HG02884 (cell line): ENCODE measurements around the gene SH3RF1.
"Not testable (repeated sequence)": the region's sequence is repeated elsewhere in the genome, so short reads cannot be mapped to it uniquely, and the experiment has no call there.

ENCODE experiments used
- ATAC-seq: cut with Tn5 transposase; IDR thresholded peaks from one replicate; pipeline ENCODE4 v1.9.1; 2021; ENCODE audit warnings: mild to moderate bottlenecking, moderate library complexity; ENCODE audit not compliant: unreplicated experiment

The SH3RF1 gene

DNA sequence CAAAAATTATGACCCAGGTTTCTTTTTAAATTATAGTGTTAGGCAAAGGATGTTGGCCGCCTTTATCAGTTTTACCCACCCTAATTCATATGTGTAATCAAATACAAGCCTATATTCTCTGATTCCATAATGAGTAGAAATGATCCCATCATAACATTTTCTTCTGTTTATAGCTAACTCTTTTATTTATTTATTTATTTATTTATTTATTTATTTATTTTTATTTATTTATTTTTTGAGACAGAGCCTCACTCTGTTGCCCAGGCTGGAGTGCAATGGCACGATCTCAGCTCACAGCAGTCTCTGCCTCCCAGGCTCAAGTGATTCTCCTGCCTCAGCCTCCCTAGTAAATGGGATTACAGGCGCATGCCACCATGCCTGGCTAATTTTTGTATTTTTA lies 7.1 kb upstream of the SH3RF1 start:
- ATAC-seq, result not testable (repeated sequence)

DNA sequence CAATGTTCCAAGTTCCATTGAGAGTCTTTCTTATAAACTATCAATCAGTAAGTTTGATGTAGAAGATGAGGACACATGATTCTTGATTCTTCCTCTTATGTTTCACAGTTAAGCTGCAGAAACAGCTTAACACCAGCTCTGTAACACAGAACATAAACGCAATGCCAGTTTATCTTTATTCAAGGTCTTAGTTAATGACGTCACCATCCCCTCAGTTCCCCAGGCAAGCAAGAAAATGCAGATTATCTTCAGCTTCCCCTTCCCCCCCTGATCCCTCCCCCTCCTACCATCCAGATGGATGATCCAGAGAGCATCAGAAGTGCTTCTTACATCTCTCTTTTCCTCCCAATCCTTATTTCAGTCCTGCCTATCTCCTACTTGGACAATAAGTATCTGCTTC lies 4.4 kb upstream of the SH3RF1 start:
- ATAC-seq, result no peak

DNA sequence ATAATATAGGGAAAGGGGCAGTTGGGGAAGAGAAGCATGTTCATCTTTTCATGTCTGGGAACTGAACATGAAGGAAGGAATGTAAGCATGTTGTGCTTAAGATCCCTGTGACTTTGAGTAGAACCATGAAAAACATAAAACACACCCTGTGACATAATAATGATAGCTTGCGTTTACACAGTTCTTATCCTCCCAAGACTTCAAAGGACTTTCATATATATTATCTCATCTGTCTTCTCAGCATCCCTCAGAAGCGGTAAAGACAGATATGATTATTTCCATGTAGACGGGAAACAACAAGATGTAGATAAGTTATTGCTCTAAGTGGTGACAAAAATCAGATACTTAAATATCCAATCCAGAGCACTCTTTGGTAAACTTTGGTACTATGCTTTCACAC lies 3.3 kb upstream of the SH3RF1 start:
- no peak for ATAC-seq

DNA sequence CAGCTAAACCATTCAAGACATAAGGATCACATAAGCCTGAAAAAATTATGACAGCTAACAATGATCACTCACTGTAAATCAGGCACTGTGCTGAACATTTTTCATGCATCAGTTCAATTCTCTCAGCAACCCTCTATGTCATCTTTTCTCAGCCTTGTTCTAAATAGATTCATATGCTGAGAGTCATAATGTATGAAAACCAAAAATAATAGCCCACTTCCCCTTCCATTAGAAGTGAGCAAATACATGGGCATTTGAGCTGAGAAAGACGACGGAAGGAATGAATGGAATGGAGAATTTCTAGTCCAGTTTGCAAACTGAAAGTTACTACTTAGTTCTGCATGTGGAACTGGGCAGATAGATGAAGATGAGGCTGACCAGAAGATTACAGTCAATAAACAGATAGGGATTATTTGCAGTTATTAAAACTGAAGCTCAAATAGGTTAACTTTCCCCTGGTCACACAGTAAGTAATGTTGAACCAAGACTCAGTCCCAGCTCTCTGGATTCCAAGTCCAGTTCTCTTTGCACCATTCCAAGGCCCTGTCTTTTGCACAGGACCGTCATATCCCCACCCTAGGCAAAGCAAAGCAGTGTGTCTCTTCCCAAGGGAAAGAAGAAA lies 1.6 kb upstream of the SH3RF1 start:
- ATAC-seq, result peak; percentile 21

DNA sequence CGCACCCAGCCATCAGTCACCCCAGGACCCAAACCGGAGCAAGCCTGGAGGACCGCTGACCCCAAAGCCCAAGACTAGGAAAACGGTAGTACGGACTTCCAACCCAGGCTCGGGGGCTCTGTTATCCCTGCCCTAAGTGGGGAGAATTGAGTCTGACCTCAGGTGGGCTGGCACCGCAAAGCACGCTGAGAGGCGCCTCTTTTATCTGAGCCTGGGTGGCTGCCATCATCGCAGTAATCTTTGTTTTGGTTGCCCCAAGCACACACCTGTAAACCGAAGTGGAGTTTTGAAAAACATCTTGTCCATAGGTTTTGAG lies 894 bp upstream of the SH3RF1 start:
- ATAC-seq, result no peak

DNA sequence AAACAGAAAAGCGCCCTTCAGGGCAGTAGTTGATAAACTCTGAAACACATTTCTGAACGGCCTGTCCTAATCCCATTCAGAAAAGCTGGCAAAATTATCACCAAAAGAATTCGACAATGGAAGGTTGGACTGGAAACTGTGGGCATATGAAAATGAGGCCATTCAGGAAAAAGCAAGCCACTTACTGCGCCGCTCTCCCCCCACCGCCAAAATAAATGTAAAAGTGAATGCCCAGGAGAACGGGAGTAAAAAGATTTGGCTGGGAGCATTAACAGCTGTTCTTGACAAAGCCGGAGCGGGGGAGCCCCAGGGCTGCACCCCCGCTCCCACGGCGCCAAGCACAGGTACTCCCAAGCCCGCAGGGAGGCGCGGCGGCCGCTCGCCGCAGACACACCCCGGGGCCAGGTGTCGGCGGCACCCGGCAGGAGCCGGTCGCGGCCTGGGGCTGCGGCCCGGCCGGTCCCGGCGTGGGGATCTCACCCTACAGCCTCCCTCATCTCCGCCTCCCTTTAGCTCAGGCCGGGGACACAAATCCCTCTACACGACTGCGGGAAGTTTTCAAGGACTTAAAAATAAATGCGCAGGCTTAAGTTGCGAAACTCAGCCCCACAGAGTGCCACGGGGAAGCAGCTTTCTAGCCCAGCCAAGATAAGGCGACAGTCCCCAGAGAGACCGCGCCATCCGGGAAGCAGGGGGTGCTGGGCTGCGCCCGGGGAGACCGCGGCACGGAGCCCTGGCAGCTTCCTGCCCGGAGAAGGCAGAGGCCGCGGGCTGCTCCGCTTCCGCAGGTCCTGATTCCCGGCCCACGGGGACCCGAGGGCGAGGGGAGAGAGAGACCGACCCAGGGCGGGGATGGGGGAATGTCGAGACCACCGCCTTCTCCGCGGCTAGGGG lies 593 bp downstream of the SH3RF1 start:
- peak; percentile 37 for ATAC-seq

DNA sequence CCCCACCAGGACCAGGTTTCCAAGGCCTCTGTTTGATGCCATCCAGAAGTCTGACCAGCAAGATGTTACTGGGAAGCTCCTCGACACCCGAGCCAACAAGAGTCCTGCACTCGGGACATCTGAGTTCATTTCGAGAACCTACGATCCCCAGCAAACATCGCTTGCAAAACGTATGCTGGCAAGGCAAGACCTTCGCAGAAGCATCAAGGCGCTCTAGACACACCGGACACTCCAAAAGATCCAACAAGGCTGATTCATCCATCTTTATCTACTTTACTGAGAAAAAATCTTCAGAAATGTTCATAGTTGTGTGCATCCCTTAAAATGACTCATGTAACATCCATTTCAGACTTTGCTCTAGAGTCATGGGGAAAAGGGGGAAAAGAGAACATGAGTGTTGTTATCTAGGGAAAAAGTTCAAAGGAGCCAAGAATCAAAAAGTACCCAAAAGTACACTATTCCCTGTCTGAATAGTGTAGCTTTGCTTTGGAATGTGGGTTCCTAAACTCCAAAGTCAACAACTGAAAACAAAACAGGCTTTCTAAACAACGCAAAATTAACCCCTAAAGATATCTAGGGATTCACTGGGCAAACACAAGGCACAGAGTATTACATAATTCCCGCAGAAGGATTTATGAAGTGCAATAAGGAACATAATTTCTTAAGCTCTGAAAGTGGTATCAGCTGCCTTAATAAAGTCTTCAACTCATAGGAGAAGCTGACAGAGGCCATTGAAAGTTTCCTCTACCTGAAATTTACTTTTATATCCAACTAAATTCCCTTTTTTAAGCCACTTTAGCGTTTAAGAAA lies 1.6 kb downstream of the SH3RF1 start:
- ATAC-seq, result no peak

DNA sequence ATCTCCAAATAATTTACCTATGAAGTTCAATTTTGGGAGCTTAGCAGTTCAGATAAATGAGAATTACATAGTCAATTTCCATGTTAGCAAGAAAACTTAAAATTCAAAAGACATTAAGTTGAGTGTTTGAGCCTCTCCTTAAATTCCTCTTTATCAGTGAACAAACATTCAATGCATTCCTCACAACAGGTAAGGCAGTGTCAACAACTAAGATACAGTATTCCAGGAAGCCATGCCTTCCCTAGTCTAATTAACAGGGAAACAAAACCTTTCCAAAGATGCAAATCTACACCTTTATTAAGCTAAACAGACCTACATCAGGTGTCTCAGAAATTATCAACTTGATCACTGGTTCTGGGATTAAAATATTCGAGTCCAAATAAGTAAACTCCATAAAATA lies 3.7 kb downstream of the SH3RF1 start:
- no peak for ATAC-seq

DNA sequence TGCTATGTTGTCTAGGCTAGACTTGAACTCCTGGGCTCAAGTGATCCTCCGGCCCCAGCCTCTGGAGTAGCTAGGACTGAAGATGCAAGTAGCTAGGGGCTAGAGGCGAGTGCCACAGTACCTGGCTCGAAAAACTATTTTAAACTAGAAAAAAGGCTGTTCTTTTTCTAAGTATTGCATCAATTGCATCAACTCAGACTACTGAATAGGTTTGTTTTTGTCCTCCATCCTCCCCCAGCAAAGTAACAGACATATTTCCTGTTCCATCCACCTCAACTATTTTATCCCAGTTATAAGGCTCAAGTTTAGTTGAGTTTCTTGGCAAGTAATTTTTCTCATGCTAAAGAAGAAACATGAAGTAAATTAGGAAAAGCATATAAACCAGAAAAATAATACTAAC lies 4.1 kb downstream of the SH3RF1 start:
- ATAC-seq, result no peak

DNA sequence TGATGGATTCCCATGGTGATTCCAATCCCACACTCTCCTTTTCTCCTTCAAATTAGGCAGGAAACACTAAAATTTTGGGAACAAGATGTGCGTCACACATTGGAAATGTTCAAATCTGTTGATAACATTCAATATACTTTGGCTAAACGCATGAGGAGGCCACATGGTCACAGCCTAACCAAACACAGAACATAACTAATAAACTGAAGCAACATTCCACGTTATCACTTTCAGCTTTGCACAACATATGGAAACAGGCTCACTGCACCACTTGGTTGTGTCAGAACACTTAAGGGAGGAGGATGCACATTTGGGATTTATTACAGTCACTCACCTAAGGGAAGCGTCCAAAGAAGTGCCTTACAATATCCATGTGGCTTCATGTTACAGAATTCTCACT lies 4.7 kb downstream of the SH3RF1 start:
- no peak for ATAC-seq

DNA sequence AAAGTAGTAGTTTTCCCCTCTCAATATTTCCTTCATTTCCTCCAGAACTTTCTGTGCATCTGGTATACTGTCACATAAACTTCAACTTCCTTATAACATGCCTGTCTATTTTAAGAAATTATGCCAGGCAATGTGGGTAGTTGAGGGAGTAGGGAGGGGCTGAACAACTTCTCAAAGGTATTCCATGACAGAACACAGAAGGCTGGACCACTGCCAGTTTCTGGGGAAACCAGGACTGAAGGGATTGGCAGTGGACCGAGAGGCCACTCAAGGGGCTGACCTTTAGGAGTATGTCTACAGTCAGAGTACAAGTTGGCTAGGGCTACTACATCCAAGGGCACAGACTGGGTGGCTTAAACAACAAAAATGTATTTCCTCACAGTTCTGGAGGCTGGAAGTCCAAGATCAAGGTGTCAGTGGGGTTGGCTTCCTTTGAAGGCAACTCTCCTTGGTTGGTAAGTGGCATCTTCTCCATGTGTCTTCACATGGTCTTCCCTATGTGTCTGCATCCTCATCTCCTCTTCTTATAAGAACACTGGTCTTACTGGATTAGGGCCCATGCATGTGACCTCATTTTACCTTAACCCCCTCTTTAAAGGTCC lies 6.9 kb downstream of the SH3RF1 start:
- no peak for ATAC-seq

DNA sequence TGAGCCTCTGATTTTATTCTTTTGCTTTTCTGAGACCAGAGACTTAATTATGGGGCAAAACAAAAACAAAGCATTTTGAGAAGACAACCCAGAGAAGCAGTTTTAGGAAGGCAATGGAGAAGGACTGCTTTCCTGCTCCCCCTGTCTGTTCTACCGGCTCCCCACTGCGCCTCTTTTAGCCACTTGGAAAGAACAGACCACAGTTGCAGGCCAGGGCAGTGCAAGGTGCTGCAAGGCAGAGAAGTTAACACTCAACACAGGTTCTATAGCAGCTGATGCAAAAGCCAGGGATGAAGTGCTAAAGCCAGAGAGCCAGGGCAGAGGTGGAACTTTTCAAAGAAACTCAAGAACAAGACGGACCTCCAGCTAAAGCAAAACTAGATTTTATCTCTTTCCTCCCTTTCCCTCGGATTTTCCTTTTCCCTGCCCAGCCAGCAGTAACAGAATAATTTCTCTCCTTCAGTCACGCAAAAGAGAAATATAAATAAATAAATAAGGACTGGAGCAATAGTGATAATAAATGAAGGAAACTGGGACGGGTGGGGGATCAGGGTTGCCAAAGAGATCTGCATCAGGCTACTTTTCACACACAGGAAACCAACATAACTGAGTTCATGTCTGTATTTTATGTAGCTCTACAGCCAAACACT lies 10.4 kb downstream of the SH3RF1 start:
- no peak for ATAC-seq

DNA sequence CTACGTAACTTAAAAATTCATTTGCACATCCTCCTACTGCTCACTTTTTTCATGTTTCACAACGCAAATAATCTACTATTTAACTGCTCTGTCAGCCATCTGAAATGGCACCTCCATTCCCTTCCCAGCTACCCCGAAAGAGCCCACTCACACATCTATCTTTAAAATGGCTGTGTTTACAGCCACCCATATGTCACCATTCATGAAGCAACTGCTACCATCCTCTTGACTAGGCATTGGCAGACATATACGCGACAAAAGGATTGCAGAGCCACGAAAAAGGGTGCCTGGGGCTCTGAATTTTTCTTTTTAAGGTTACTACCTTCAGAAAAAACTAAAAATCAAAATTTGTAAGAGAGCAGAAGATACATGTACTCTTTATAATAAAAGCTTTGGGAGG lies 11.5 kb downstream of the SH3RF1 start:
- ATAC-seq, result no peak

DNA sequence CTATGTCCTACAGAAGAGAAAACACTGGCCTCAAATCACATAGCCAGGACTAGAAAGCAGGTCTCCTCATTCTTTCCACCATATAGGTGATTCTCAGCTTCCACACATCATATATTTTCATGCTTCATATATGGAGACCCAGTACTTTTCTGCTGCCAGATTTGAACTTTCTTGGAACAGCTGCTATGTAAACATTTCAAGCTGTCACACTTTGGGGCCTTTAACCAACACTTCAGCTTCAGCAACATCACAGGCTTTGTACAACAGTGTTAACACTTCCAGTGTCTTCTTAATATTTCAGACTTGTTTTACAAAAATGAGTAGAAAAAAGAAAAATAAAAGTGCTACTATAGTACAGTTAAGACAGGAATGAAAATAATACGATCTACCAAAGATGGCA lies 12.6 kb downstream of the SH3RF1 start:
- no peak for ATAC-seq

DNA sequence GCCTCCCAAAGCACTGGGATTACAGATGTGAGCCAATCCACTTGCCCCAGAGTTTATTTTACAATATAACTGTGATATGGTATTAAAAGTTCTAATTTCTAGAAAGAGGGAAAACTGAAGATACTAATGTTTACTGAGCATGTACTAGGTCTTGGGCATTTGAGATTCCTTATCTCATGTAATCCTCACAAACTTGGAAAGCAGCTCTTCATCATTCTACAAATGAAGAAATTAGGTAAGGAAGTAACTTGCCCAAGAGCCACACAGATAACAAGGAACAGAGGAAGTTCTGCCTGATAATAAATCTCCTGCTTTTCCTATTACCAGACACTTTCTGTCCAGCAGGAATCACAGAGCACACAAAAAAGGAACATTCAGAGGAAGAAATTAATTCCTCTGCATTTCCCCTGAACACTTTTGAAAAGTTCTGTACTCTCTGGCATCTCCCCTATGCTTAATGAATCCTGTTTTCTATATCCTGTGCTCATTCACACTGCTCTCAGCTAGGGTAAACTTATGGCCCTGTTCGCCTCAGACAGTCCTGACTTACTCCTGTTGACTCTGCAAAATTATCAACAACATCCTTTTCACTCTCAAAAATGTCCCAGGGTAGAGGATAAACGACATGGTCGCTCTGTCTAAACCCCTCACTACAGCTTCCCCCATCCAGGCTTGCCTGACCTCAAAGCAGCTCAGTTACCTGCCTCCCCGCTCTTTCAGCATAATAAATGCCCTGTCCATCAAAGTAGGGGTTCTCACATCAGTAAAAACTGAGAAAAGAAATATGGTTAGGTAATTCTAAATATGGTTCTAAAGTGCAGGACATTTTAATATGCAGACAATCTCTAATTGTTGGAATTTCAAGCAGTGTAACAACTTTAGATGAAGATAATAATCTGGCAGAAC lies 13.6 kb downstream of the SH3RF1 start:
- no peak for ATAC-seq

DNA sequence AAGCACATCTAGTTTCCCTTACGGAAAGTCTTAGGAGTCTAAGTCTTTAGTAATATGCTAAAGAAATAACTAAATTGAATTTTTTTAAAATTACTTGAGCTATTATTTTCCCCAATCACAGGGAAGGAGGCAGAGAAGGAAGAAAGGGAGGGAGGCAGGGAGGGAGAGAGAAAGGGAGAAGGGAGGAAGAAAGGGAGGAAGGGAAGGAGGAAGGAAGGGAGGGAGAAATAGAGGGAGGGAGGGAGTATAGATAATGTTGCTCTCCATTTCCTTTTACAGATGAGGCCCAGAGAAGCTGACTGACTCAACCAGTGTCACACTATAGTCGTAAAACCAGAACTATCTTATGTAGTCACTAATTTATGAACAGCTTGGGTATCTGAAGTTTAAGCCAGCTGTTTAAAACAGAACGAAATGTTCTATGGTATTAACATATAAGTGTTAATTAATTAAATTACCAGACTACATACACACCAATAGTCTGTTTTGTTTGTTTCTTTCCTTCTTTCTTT lies 14.6 kb downstream of the SH3RF1 start:
- no peak for ATAC-seq

DNA sequence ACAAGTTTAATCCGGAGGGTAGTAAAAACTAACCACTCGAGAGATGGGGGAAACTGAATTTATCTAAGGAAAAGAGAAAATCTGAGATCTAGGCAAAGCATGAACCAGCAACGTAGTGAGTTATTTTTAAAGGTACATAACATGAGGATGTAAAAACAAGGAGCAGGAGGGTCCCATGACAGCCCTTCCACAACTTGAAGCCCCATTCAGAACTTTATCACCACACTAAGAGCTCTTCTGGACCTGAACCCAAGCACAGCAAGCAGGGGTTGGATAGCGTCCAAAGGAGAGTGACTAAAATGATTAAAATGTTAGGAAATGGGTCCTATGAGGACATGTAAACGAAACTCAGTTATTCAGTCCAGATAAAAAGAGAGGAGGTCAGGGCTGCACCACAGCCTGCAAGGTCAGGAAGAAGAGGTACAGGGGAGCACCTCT lies 16.2 kb downstream of the SH3RF1 start:
- no peak for ATAC-seq

DNA sequence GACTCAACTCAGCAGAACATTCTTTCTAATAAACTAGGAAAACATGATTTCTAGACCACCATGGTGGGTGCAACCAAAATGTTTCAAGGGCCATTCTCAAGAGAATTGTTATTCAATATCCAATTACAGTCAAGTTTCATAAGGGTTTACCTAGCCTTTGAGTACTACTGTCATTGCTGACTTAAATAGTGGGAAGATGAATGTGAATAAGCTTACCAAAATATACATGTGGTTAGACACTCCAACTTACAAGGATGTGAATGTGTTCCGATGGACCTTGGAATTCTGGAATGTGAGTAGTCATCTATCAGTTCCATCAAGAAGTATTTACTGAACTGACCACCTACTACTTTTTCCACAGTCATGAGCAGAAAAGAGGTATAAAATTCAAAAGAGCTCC lies 16.9 kb downstream of the SH3RF1 start:
- ATAC-seq, result no peak

DNA sequence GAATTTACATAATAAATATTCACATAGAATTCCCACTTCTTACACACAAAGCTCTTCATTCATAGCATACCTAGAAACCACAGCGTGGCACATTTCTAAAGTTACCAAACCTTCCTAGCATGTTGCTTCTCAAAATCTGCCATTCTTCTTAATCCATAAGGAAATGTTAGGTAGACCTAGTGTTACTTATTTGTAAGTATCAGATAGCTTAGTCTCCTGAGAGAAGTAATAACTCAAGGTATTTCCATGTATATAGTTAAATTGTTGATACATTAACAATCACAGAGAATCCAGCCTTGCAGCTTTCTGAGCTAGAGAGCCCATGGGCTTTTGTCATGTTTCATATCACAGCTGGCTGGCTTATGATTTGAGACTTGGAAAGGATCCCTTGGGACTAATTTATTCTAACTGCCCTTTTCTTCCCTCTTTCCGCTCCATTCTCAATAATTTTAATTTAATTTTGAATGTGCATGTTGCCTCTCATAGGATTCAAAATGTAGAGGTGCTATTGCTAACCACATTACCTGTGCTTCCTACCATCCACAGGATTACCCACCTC lies 17.6 kb downstream of the SH3RF1 start:
- no peak for ATAC-seq
